Motor neuron (in vitro differentiated cells): ENCODE measurements around the gene PACS1. TPM values are rescaled to one million over a fixed set of nuclear protein-coding genes. Genes with fewer than 3 reads are reported as not detected.

Source experiments
- ATAC-seq, 8 experiments: fragments of 200-7000 bp; cut with Tn5 transposase; replicated peaks in 6 of 8; 2 replicates each; pipeline ENCODE4 v1.8.0; 2021; ENCODE audit warnings: mild to moderate bottlenecking in 8 of 8, moderate library complexity in 8 of 8
- H3K27ac ChIP-seq, 2 donors: fragments of 250-450 bp; sonication (Bioruptor Pico); 2 replicates each; pipeline ENCODE4 v1.9.0; 2021; ENCODE audit warnings: antibody characterized with exemption in 2 of 2, mild to moderate bottlenecking in 2 of 2, moderate library complexity in 1 of 2
- H3K4me1 ChIP-seq, 2 donors: fragments of 250-450 bp; sonication (Bioruptor Pico); replicated peaks in 1 of 2; 2 replicates each; pipeline ENCODE4 v1.6.1; 2021; ENCODE audit warnings: antibody characterized with exemption in 2 of 2, mild to moderate bottlenecking in 2 of 2, moderate library complexity in 1 of 2
- H3K4me3 ChIP-seq, 5 donors: fragments of 250-450 bp; sonication (Bioruptor Pico); 2 replicates each; pipeline ENCODE4 v1.9.0; 2021; ENCODE audit warnings: antibody characterized with exemption in 5 of 5, mild to moderate bottlenecking in 5 of 5, moderate library complexity in 4 of 5
- WGBS, 10 experiments: fragments of 450-650 bp; shearing (Covaris generic); methylation state at CpG; one replicate each; pipeline ENCODE4 v1.0.0; 2022; 5-methylcytosine and 5-hydroxymethylcytosine counted together
- in situ Hi-C, 9 experiments: fragments of 400-800 bp; cut with MboI; loops; one replicate each; pipeline ENCODE4 v1.15.0; 2021; ENCODE audit warnings: low sequenced_read_pairs in 9 of 9, low pct_unique_long_range_greater_than_20kb in 2 of 9; ENCODE audit not compliant: unreplicated experiment in 9 of 9
- total RNA-seq, 8 experiments: library from RNA; unstranded; fragments of 300-600 nt; gene quantifications; 2 replicates each; pipeline versions ENCODE4 v1.2.3 to v1.2.4, GENCODE V29; 2022

PACS1 gene
- total RNA-seq, 8 experiments from 2014 or later = 10.6 to 38.2 (median 21.7) TPM

DNA sequence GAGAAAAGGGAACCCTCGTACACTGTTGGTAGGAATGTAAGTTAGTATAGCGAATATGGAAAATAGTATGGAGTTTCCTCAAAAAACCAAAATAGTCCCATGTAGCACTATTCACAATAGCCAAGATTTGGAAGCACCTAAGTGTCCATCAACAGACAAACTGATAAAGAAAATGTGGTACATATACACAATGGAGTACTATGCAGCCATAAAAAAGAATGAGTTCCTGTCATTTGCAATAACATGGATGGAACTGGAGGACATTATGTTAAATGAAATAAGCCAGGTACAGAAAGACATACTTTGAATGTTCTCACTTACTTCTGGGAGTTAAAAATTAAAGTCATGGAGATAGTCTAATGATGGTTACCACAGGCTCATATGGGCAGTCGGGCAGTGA lies 134.3 kb downstream of the PACS1 start:
- H3K27ac ChIP-seq = no peak overlapping the region
- no peak for ATAC-seq
- in situ Hi-C loops = loop anchor here in 1 of 9 experiments (25.0 kb wide), 1 partner anchor 133 kb away; the partner anchor contains the start of genes B4GAT1, BRMS1 and RIN1
- no peaks in the 10 kb centered on the region for H3K4me1 ChIP-seq
- no peak overlapping the region for H3K4me3 ChIP-seq
- 92 to 100% (median 100%) methylated on average over 1 to 3 of the region's 3 CpGs; no CpG with 5 or more reads in 2 of the 10 experiments for WGBS, 10 experiments

DNA sequence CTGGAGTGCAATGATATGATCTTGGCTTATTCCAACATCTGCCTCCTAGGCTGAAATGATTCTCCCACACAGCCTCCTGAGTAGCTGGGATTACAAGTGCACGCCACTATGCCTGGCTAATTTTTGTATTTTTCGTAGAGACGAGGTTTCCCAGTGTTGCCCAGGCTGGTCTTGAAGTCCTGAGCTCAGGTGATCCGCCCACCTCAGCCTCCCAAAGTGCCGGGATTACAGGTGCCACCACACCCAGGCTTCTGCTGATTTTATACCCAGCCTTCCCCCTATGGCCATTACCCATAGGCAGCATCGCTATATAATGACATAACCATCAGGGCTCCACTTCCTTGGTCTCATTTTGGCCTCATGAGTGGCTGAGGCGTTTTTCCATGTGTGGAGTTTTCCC lies 137.7 kb downstream of the PACS1 start:
- ATAC-seq = no peak
- WGBS, 10 experiments = 67 to 100% (median 90%) methylated on average over 1 to 7 of the region's 7 CpGs
- Histone ChIP-seq H3K4me1 (no peaks in the 10 kb centered on the region), H3K27ac (no peak overlapping the region), H3K4me3 (no peak overlapping the region)
- in situ Hi-C loops = loop anchor here in 1 of 9 experiments (25.0 kb wide), 1 partner anchor 129 kb away; the partner anchor contains the start of genes B4GAT1, BRMS1 and RIN1

DNA sequence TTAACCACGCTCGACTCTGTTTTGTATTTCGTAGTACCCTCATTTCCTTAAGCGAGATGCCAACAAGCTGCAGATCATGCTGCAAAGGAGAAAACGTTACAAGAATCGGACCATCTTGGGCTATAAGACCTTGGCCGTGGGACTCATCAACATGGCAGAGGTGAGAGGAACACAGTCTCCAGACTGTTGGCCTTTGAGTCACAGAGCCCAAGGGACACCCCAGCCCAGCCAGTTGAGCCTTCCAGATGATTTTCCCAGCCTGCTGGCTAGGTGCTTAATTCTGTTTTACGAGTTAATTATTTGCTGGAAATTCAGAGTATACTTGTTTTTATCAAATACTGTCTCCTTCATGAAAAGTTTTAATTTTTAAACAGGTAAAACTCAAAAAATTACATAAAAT lies 141.0 kb downstream of the PACS1 start:
- in situ Hi-C loops = loop anchor here in 1 of 9 experiments (25.0 kb wide), 1 partner anchor 126 kb away; the partner anchor contains the start of genes B4GAT1, BRMS1 and RIN1
- ATAC-seq = no peak

DNA sequence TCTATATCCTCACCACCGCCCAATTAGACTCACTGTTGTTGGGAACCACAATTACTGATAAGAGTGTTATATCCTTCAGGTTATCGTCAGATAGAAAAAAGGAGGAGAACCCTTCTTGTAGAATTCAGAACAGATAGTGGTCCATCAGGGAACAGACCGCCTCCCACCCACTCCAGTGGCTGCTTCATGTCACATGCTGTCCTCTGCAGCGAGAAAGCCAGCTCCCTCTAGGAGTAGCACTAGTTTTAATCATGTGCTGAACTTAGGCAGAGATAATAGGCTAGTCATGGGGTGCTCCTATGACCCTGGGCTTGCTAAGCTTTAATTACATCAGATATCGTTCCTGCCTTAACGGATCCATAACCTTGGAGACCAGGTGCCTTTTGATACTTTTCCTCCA lies 146.8 kb downstream of the PACS1 start:
- WGBS, 10 experiments = 82 to 100% (median 94%) methylated on average over 2 to 6 of the region's 6 CpGs; no CpG with 5 or more reads in 2 of the 10 experiments

More for the DNA sequence above, 141.0 kb downstream of the PACS1 start:
- Histone ChIP-seq H3K4me3 (no peak overlapping the region), H3K27ac (no peak overlapping the region), H3K4me1 (no peaks in the 10 kb centered on the region)
- 81 to 100% (median 90%) methylated on average over 1 to 8 of the region's 8 CpGs; no CpG with 5 or more reads in 1 of the 10 experiments for WGBS, 10 experiments

DNA sequence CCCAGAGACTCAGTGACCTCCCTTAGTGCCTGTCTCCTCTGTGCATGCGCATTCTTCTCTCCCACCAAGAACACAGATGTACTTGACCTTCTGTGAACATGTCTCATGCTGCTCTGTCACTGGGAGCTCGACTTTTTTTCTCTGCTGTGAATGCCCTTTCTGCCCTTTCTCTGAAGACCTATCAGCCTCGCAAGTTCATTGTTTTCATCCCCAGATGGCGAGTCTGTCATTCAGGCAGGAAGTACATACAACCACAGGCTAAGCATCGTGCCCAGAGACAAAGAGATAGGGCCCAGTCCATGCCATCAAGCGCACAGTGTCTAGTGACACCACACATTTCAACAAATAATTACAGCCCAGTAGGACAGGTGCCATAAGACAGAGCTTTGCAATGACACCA lies 148.0 kb downstream of the PACS1 start:
- peak in 2 of 8 experiments; percentile 12 to 15 for ATAC-seq
- H3K27ac ChIP-seq = no peak overlapping the region
- WGBS, 10 experiments = 0 to 100% (median 80%) methylated on average over 1 to 3 of the region's 6 CpGs; no CpG with 5 or more reads in 1 of the 10 experiments
- in situ Hi-C loops = loop anchor here in 1 of 9 experiments (25.0 kb wide), 1 partner anchor 119 kb away; the partner anchor contains the start of genes B4GAT1, BRMS1 and RIN1
- H3K4me1 ChIP-seq = peaks cover 3 to 6% of the 10 kb centered on the region in 2 donors
- H3K4me3 ChIP-seq = no peak overlapping the region

More for the DNA sequence above, 146.8 kb downstream of the PACS1 start:
- Histone ChIP-seq H3K27ac (no peak overlapping the region), H3K4me1 (no peaks in the 10 kb centered on the region), H3K4me3 (no peak overlapping the region)
- no peak for ATAC-seq
- in situ Hi-C loops = loop anchor here in 1 of 9 experiments (25.0 kb wide), 1 partner anchor 120 kb away; the partner anchor contains the start of genes B4GAT1, BRMS1 and RIN1

DNA sequence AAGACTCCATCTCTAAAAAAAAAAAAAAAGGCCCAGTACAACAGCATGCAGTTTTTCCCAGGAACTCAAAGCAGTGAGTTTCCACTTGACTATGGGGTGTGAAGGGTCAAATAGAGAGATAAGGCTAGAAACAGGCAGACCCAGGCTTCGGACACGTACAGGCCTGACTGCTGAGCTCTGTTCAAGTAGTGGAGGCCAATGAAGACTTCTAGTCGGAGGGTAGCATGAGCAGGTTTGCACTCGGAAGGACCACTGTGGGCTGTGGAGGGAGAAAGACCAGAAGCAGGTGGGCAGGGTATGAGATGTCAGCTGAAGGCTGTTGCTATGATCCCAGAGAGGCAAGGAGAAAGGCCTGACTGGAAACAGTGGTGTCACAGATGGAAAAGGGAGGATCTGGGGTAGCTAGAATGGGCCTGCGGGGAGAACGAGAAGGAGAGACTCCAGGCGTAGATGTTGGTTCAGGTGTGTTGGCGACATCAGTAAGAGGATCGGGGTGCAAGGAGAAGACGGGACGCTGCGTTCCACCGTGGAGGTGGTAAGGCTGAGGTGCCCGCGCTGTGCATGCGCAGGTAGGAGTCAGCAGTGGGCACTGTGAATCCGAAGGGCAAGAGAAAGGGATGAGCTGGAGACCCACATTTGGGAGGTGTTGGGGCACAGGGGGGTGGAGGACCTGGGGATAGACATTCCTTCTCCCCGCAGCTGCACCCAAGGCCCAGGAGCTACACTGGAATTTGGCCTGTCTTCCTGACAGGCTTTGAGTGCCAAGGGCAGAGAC lies 149.0 kb downstream of the PACS1 start:
- in situ Hi-C loops = loop anchor here in 1 of 9 experiments (25.0 kb wide), 1 partner anchor 118 kb away; the partner anchor contains the start of genes B4GAT1, BRMS1 and RIN1
- Histone ChIP-seq H3K4me3 (no peak overlapping the region), H3K27ac (no peak overlapping the region), H3K4me1 (peaks cover 3 to 6% of the 10 kb centered on the region in 2 donors)
- WGBS, 10 experiments = 60 to 97% (median 92%) methylated on average over 1 to 8 of the region's 18 CpGs; no CpG with 5 or more reads in 2 of the 10 experiments
- ATAC-seq = no peak

DNA sequence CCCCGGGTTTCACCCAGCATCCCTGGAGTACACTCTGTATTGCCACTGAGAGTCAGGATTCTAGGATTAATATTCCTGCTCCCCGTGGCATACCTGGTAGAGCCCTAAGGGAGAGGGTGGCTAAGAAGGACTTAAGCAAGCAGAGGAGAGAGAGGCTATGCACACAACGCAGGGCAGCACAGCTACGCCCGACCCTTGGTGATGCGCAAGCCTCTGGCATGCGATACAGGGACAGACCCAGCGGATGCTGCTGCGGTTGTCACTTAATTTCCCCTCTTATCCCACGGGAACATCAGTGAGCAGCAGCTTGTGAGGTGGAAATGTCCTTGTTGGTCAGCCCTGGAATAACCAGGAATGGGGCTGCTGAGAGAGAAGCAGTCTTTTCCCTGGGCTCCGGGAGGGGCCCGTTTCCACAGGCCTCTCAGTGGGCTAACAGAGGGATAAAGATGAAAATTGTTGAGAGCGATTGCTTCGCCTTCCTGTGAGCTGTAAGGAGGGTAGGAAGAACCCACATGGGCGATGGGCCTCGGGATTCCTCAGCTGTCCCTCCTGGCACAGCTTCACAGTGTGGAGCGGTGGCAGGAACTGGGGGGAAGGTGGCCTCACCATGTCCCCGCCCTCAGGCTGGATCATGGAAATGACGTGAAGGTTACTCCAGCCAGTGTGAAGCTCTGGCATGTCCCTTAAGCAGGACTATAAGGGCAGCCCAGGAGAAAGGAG lies 149.9 kb downstream of the PACS1 start:
- in situ Hi-C loops = loop anchor here in 1 of 9 experiments (25.0 kb wide), 1 partner anchor 117 kb away; the partner anchor contains the start of genes B4GAT1, BRMS1 and RIN1
- H3K4me1 ChIP-seq = peaks cover 3 to 6% of the 10 kb centered on the region in 2 donors
- 30 to 100% (median 86%) methylated on average over 1 to 11 of the region's 19 CpGs for WGBS, 10 experiments
- no peak for ATAC-seq
- H3K4me3 ChIP-seq = no peak overlapping the region
- no peak overlapping the region for H3K27ac ChIP-seq

DNA sequence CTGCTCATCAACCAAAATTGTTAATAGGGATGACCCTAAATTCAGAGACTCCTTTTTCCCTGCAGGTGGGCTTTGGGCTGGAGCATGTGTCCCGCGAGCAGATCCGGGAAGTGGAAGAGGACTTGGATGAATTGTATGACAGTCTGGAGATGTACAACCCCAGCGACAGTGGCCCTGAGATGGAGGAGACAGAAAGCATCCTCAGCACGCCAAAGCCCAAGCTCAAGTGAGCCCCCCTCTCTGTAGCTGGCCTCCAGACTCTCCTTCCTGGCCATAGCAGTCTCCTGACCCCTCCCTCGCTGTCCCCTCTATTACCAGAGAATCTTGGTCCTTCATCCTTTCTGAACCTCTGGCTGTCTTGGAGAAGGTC lies 150.5 kb downstream of the PACS1 start:
- H3K4me1 ChIP-seq = peaks cover 3 to 6% of the 10 kb centered on the region in 2 donors
- H3K27ac ChIP-seq = no peak overlapping the region
- in situ Hi-C loops = loop anchor here in 1 of 9 experiments (25.0 kb wide), 1 partner anchor 117 kb away; the partner anchor contains the start of genes B4GAT1, BRMS1 and RIN1
- 85 to 100% (median 87%) methylated on average over 1 to 4 of the region's 6 CpGs; no CpG with 5 or more reads in 7 of the 10 experiments for WGBS, 10 experiments
- no peak overlapping the region for H3K4me3 ChIP-seq
- no peak for ATAC-seq

DNA sequence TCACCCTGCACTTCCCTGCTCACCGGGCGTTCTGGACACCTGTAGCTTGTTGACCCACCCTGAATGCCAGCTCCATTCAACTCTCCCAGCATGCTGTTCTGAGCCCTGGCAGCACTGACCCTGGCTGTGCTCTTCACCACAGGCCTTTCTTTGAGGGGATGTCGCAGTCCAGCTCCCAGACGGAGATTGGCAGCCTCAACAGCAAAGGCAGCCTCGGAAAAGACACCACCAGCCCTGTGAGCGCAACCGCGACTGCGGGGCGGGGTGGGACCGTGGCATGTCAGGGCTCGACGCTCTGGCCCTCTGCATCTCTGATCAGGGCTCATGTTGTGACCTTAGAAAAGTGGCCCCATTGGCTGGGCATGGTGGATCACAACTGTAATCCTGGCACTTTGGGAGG lies 150.9 kb downstream of the PACS1 start:
- peaks cover 3 to 6% of the 10 kb centered on the region in 2 donors for H3K4me1 ChIP-seq
- ATAC-seq = no peak
- WGBS, 10 experiments = 80 to 88% (median 88%) methylated on average over 1 to 9 of the region's 13 CpGs; no CpG with 5 or more reads in 7 of the 10 experiments

DNA sequence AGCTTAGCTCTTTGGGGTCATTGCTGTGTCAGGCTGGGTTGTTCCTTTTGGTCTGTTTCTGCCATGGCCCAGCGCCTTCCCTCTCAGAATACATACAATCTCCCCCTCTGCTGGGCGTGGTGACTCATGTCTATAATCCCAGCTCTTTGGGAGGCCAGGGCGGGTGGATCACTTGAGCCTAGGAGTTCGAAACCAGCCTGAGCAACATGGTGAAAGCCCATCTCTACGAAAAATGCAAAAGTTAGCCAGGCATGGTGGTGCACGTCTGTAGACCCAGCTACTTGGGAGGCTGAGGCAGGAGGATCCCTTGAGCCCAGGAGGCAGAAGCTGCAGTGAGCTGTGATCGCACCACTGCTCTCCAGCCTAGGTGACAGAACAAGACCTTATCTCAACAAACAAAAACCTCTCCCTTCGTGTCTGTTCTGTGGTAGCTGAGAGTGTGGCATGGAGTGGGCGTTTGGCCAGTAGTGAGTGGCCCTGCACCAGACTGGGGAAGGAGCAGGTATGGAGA lies 151.7 kb downstream of the PACS1 start:
- H3K4me1 ChIP-seq = peaks cover 3 to 6% of the 10 kb centered on the region in 2 donors
- H3K27ac ChIP-seq = no peak overlapping the region
- 43 to 100% (median 70%) methylated on average over 1 to 6 of the region's 9 CpGs; no CpG with 5 or more reads in 3 of the 10 experiments for WGBS, 10 experiments
- ATAC-seq = peak in 4 of 8 experiments; percentile 7 to 22 (median 14)
- no peak overlapping the region for H3K4me3 ChIP-seq
- in situ Hi-C loops = loop anchor here in 1 of 9 experiments (25.0 kb wide), 1 partner anchor 116 kb away; the partner anchor contains the start of genes B4GAT1, BRMS1 and RIN1

More for the DNA sequence above, 150.9 kb downstream of the PACS1 start:
- in situ Hi-C loops = loop anchor here in 1 of 9 experiments (25.0 kb wide), 1 partner anchor 116 kb away; the partner anchor contains the start of genes B4GAT1, BRMS1 and RIN1
- H3K27ac ChIP-seq = no peak overlapping the region
- no peak overlapping the region for H3K4me3 ChIP-seq

DNA sequence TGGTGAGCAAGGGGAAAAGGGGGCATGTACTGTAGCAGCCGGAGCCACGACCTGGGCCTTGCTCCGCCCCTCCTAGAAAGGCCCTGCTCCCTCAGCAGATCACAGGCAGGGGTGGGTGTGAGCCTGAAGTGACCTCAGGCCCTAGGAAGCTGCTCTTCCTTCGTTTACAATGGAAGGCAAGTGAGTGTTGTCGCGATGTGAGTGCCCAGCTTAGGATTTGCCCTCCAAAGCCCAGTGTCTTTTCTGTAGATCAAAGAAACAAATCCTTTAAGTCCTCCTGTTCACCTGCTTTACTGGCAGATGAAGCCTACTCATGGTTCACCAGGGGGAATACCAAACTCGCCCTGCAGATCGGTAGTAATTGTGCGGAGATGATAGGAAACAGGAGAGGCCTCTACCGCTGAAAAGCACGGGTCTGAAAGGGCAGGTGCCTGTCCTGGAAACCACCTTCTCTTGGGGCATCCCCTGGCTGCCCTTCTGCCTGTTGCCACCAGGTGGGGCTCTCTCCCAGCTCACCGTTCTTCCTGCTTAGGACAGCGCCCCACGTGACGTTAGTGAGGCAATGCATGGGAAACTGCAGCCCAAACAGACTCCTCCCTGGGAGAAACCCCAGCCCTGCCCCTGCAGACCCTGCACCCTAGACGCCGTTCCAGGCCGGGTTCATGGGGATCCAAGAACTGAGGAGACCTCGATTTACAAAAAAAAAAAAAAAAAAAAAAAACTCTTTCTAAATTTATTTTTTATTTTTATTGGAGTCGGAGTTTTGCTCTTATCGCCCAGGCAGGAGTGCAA lies 152.5 kb downstream of the PACS1 start:
- Histone ChIP-seq H3K4me3 (no peak overlapping the region), H3K27ac (no peak overlapping the region), H3K4me1 (peaks cover 3 to 6% of the 10 kb centered on the region in 2 donors)
- ATAC-seq = peak; percentile 90 to 98 (median 92)
- in situ Hi-C loops = loop anchor here in 1 of 9 experiments (25.0 kb wide), 1 partner anchor 115 kb away; the partner anchor contains the start of genes B4GAT1, BRMS1 and RIN1
- 0 to 51% (median 9%) methylated on average over 1 to 10 of the region's 21 CpGs; no CpG with 5 or more reads in 2 of the 10 experiments for whole genome bisulfite sequencing, 10 experiments
